Common myeloid progenitor, CD34-positive (primary cell): ENCODE results near the gene ZYX.

Experiments used
- CTCF ChIA-PET: fragments of 350-600 bp; sonication (Branson Sonifier 250); formaldehyde crosslinking; loops from one replicate; lab custom pipeline; 2021; ENCODE audit warnings: antibody characterized with exemption; lab: Charles Lee
- POLR2A ChIA-PET: fragments of 350-600 bp; sonication (Branson Sonifier 250); formaldehyde crosslinking; loops from one replicate; lab custom pipeline; 2021; ENCODE audit warnings: antibody characterized with exemption; lab: Charles Lee
- DNase-seq, 3 donors: peaks; one replicate each; pipeline versions ENCODE4 v3.0.0 to v3.0.0-alpha.2; 2013
- H3K27ac ChIP-seq, 2 experiments: 1 replicate in 1 of 2; 2 replicates in 1 of 2; pipeline ENCODE4 v1.7.0; 2013; ENCODE audit warnings: inconsistent platforms in 2 of 2, low read length in 2 of 2, mild to moderate bottlenecking in 2 of 2, low read depth in 1 of 2, moderate library complexity in 1 of 2; ENCODE audit not compliant: severe bottlenecking in 2 of 2, insufficient read depth in 1 of 2, poor library complexity in 1 of 2
- H3K27me3 ChIP-seq, 5 experiments: replicated peaks in 2 of 5; 1 replicate in 3 of 5; 2 replicates in 2 of 5; pipeline versions ENCODE4 v1.6.1 to v1.7.0; 2013; ENCODE audit warnings: low read length in 4 of 5, mild to moderate bottlenecking in 2 of 5, moderate library complexity in 2 of 5, inconsistent platforms in 1 of 5; ENCODE audit not compliant: insufficient read depth in 5 of 5, control insufficient read depth in 4 of 5
- H3K36me3 ChIP-seq, 4 experiments: 1 replicate in 2 of 4; 2 replicates in 2 of 4; pipeline versions ENCODE4 v1.6.1 to v1.7.0; 2013; ENCODE audit warnings: low read length in 3 of 4, control low read depth in 1 of 4, mild to moderate bottlenecking in 1 of 4; ENCODE audit not compliant: control insufficient read depth in 4 of 4, insufficient read depth in 4 of 4
- H3K4me1 ChIP-seq, 4 experiments: 1 replicate in 3 of 4; 2 replicates in 1 of 4; pipeline versions ENCODE4 v1.6.1 to v1.7.1; 2013; ENCODE audit warnings: low read length in 3 of 4, mild to moderate bottlenecking in 3 of 4, control low read depth in 1 of 4, inconsistent platforms in 1 of 4, moderate library complexity in 1 of 4; ENCODE audit not compliant: control insufficient read depth in 4 of 4, insufficient read depth in 4 of 4; ENCODE audit errors: control extremely low read depth in 1 of 4
- H3K4me3 ChIP-seq, 7 experiments: 1 replicate in 4 of 7; 2 replicates in 3 of 7; pipeline versions ENCODE4 v1.5.1 to v1.7.0; 2013; ENCODE audit warnings: mild to moderate bottlenecking in 7 of 7, low read length in 6 of 7, moderate library complexity in 6 of 7, inconsistent platforms in 2 of 7, low read depth in 2 of 7, control low read depth in 1 of 7; ENCODE audit not compliant: insufficient read depth in 4 of 7, control insufficient read depth in 1 of 7; ENCODE audit errors: extremely low read depth in 1 of 7
- H3K9me3 ChIP-seq, 5 experiments: 1 replicate in 4 of 5; 2 replicates in 1 of 5; pipeline versions ENCODE4 v1.6.1 to v1.7.1; 2013; ENCODE audit warnings: low read length in 4 of 5, mild to moderate bottlenecking in 2 of 5, inconsistent platforms in 1 of 5, low read depth in 1 of 5, moderate library complexity in 1 of 5; ENCODE audit not compliant: control insufficient read depth in 4 of 5, insufficient read depth in 2 of 5; ENCODE audit errors: control extremely low read depth in 1 of 5
- WGBS: methylation state at CpG from one replicate; pipeline ENCODE4 v1.1.5; 2013; ENCODE audit not compliant: insufficient coverage; 5-methylcytosine and 5-hydroxymethylcytosine counted together

ZYX gene

DNA sequence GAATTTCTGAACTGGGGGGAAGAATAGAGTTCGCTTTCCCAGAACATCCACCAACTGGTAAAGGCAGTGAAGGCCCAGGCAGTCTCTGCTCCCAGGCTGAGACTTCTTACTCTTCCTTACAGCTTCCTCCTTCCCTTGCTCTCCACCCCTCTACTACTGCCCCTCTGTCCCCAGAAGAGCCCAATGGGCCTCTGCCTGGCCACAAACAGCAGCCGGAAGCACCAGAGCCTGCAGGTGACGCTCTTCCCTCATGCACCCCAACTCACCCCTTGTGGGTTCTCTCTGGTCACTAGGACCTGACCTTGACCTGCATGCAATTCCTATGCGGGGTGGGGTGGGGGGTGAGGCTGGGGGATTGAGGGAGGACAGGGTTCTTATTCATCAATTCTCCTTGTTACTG is 35.1 kb upstream of the ZYX start:
- POLR2A ChIA-PET: interaction anchor here (1.4 kb wide), 1 partner anchor 29 kb away, joined by 3 read pairs; no protein-coding TSS in a partner anchor
- Histone ChIP-seq H3K27ac (no peak overlapping the region), H3K4me3 (peak overlapping the region in 2 of 7 experiments; percentile 56 to 71), H3K36me3 (no peaks in the 10 kb centered on the region), H3K27me3 (peaks cover 0 to 5% (median 0%) of the 10 kb centered on the region in 5 experiments), H3K9me3 (no peaks in the 10 kb centered on the region), H3K4me1 (peaks cover 0 to 13% (median 8%) of the 10 kb centered on the region in 4 experiments)
- 100% methylated on average over 1 of the region's 4 CpGs for WGBS
- CTCF ChIA-PET: interaction anchor here (0.6 to 2.9 kb wide), 16 partner anchors 8 to 117 kb away, joined by 3 to 18 read pairs (median 4); no protein-coding TSS in a partner anchor
- no peak for DNase-seq

DNA sequence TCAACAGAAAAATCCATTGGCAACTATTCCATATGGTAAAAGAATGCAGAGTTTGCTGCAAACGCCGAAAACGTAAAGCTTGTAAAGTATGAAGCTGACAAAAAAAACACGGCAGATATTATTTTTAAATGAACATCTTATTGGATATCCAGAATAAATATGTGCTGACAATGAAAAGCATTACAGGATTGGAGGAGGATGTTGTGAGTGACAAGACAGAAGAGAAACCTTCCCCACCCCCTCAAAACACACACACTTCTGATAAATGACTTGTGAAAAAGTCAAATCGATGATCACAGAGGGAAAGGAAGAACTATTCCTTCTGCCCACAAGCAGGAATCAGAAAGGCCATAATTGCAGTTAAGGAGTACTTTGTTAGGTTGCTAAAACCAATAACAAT is 33.2 kb upstream of the ZYX start:
- no peak for DNase-seq
- H3K4me1 ChIP-seq: peaks cover 0 to 13% (median 8%) of the 10 kb centered on the region in 4 experiments
- H3K36me3 ChIP-seq: no peaks in the 10 kb centered on the region
- ChIA-PET POLR2A (no interaction called here), CTCF (interaction anchor here (0.5 to 2.7 kb wide), 14 partner anchors 12 to 1057 kb away, joined by 3 to 10 read pairs (median 4); partner anchors contain the start of gene CLCN1)
- no peaks in the 10 kb centered on the region for H3K9me3 ChIP-seq
- H3K27ac ChIP-seq: no peak overlapping the region
- WGBS: no CpG with 5 or more reads among the region's 5 CpGs
- H3K27me3 ChIP-seq: peaks cover 0 to 5% (median 0%) of the 10 kb centered on the region in 5 experiments
- H3K4me3 ChIP-seq: no peak overlapping the region

DNA sequence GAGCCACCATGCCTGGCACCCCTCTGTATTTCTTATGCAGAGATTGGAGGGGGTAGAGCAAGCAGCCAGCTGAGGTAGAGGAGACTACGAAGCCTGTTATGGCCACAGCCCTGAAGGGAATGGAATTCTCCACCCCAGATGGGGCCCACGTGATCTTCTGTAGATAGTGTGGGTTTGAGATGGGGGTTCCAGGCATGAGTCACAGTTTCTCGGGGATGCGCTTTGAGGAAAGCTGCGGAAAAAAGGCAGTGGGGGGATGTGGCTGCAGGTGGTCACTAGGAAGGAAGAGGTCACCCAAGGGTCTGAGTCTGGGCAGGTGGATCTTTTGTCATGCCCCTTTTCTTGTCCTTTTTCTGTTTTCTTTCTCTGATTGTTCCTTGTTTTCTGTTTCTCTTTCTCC is 30.1 kb upstream of the ZYX start:
- Histone ChIP-seq H3K27me3 (peaks cover 0 to 5% (median 0%) of the 10 kb centered on the region in 5 experiments), H3K27ac (no peak overlapping the region), H3K4me1 (peaks cover 0 to 9% (median 6%) of the 10 kb centered on the region in 4 experiments), H3K9me3 (no peaks in the 10 kb centered on the region), H3K4me3 (no peak overlapping the region), H3K36me3 (no peaks in the 10 kb centered on the region)
- WGBS: 95% methylated on average over 5 of the region's 5 CpGs
- no peak for DNase-seq
- CTCF ChIA-PET: interaction anchor here (1.0 to 1.3 kb wide), 2 partner anchors 15 to 62 kb away, joined by 3 read pairs; no protein-coding TSS in a partner anchor
- POLR2A ChIA-PET: no interaction called here

DNA sequence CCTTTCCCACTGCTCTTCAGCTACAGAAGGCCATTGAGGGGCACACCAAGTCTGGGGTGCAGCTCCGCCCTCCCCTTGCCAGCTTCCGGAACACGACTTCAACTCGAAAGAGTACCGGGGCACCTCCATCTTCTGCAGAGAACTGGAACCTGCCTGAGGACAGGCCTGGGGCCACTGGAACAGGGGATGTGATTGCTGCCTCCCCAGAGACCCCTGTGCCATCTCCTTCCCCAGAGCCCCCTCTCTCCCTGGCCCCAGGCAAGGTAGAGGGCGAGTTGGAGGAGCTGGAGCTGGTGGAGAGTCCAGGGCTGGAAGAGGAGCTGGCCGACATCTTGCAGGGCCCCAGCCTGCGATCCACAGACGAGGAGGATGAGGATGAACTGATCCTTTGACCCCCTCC is 29.6 kb upstream of the ZYX start:
- no peak overlapping the region for H3K4me3 ChIP-seq
- H3K9me3 ChIP-seq: no peaks in the 10 kb centered on the region
- no peak overlapping the region for H3K27ac ChIP-seq
- ChIA-PET POLR2A (no interaction called here), CTCF (interaction anchor here (1.0 to 1.3 kb wide), 2 partner anchors 16 to 62 kb away, joined by 3 read pairs; no protein-coding TSS in a partner anchor)
- 99% methylated on average over 7 of the region's 9 CpGs for WGBS
- H3K36me3 ChIP-seq: no peaks in the 10 kb centered on the region
- DNase-seq: no peak
- peaks cover 0 to 3% (median 0%) of the 10 kb centered on the region in 5 experiments for H3K27me3 ChIP-seq
- H3K4me1 ChIP-seq: peaks cover 0 to 9% (median 6%) of the 10 kb centered on the region in 4 experiments

DNA sequence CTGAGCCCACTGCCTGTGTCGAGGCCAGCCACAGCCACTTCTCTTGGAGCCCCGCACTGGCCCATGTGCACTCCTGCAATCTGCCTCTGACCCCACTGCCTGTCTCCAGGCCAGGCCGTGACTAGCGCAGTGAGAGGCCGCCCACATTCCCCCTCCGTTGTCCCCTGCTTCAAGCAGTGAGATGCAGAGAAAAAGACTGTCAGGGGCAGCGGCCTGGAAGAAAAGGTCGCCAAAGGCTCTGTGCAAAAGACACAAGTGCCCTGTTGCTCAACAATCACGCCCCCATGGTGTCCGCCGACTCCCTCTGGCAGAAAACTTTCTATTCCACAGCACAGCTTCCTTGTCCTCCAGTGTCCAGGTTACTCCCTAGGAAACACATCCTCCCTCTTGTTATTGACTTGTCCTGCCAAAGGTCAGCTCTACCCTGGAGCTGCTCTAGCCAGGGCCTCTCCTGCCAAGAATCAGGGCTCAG is 28.6 kb upstream of the ZYX start:
- H3K4me1 ChIP-seq: peaks cover 0 to 9% (median 6%) of the 10 kb centered on the region in 4 experiments
- ChIA-PET POLR2A (no interaction called here), CTCF (no interaction called here)
- no peak for DNase-seq
- H3K27me3 ChIP-seq: peaks cover 0 to 4% (median 0%) of the 10 kb centered on the region in 5 experiments
- H3K4me3 ChIP-seq: no peak overlapping the region
- over 99% methylated on average over 11 of the region's 11 CpGs for WGBS
- H3K36me3 ChIP-seq: no peaks in the 10 kb centered on the region
- no peaks in the 10 kb centered on the region for H3K9me3 ChIP-seq
- H3K27ac ChIP-seq: no peak overlapping the region

DNA sequence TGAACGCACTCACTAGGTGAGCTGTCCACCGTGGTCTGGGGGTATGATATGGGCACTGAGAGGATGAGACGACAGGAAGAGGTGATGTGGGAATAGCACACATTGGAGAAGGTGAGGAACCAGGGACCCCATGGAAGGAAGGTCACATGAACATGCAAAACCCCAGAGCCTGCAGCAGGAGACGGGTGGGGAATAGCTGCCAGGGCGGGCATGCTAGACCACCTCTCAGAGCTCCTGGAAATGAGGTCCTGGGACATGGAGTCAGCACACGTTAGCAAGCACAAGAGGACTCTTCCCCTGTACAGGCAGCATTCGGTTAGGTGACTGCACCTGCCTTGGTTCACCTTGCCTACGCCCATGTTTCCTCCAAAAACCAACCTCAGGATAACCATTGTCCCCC is 26.8 kb upstream of the ZYX start:
- no peaks in the 10 kb centered on the region for H3K36me3 ChIP-seq
- WGBS: 96% methylated on average over 8 of the region's 8 CpGs
- POLR2A ChIA-PET: no interaction called here
- peaks cover 0 to 9% (median 6%) of the 10 kb centered on the region in 4 experiments for H3K4me1 ChIP-seq
- H3K27ac ChIP-seq: no peak overlapping the region
- peaks cover 0 to 1% (median 0%) of the 10 kb centered on the region in 5 experiments for H3K27me3 ChIP-seq
- H3K9me3 ChIP-seq: no peaks in the 10 kb centered on the region
- no peak for DNase-seq
- no peak overlapping the region for H3K4me3 ChIP-seq
- CTCF ChIA-PET: interaction anchor here (0.7 to 1.5 kb wide), 6 partner anchors 9 to 490 kb away, joined by 3 to 5 read pairs (median 4); no protein-coding TSS in a partner anchor

DNA sequence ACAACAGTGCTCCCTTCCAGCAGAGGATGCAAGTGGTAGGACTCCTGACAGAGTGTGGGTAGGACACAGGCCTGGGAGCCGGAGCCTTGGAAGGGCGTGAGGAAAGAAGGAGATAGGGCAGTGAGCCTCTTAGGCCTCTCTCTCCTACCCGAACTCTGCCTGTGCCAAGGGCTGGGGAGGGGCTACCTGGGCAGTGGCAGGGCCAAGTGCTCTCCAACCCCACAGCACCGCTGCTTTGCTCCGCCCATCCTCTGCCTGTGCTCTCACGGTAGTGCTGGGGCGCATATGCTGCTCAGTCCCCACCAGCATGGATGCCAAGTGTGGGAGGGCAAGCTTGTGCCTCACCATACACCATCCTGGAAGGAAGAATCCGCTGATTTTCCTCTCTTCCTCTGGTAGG is 26.2 kb upstream of the ZYX start:
- no peak overlapping the region for H3K4me3 ChIP-seq
- H3K27ac ChIP-seq: no peak overlapping the region
- ChIA-PET POLR2A (no interaction called here), CTCF (interaction anchor here (0.9 to 1.6 kb wide), 4 partner anchors 9 to 25 kb away, joined by 3 to 6 read pairs (median 4); no protein-coding TSS in a partner anchor)
- H3K9me3 ChIP-seq: no peaks in the 10 kb centered on the region
- peaks cover 0 to 1% (median 0%) of the 10 kb centered on the region in 5 experiments for H3K27me3 ChIP-seq
- 97% methylated on average over 6 of the region's 8 CpGs for WGBS
- H3K4me1 ChIP-seq: peaks cover 0 to 14% (median 8%) of the 10 kb centered on the region in 4 experiments
- DNase-seq: no peak
- no peaks in the 10 kb centered on the region for H3K36me3 ChIP-seq
